SU-DHL-6 (cell line): ENCODE results near the gene PLXNA2.

Experiments used
- H2AFZ ChIP-seq: fragments of 200-600 bp; sonication (generic); 2 replicates; pipeline ENCODE4 v1.6.1; 2014; ENCODE audit warnings: low read depth, mild to moderate bottlenecking, moderate library complexity, mixed read lengths, antibody characterized with exemption, low read length; ENCODE audit not compliant: severe bottlenecking
- H3F3A ChIP-seq: fragments of 200-600 bp; shearing (Covaris generic); 2 replicates; pipeline ENCODE4 v1.6.0; 2016; ENCODE audit warnings: antibody characterized with exemption, mild to moderate bottlenecking; ENCODE audit not compliant: insufficient read depth
- H3K27ac ChIP-seq: fragments of 200-600 bp; sonication (generic); 2 replicates; pipeline ENCODE4 v1.5.1; 2016; ENCODE audit warnings: low read depth, mild to moderate bottlenecking, low read length, moderate library complexity, mixed read lengths
- H3K27me3 ChIP-seq: fragments of 200-600 bp; sonication (generic), shearing (Covaris generic); 2 replicates; pipeline ENCODE4 v1.6.0; 2014; ENCODE audit warnings: mild to moderate bottlenecking, low read length
- H3K36me3 ChIP-seq: fragments of 200-600 bp; sonication (generic); 2 replicates; pipeline ENCODE4 v1.6.1; 2014; ENCODE audit warnings: mild to moderate bottlenecking, low read length, mixed read lengths
- H3K4me2 ChIP-seq: fragments of 300-600, 200-600 bp; shearing (Covaris generic), sonication (generic); 2 replicates; pipeline ENCODE4 v1.6.0; 2014; ENCODE audit warnings: low read length, low read depth, mild to moderate bottlenecking; ENCODE audit not compliant: poor library complexity, severe bottlenecking
- H3K4me3 ChIP-seq: fragments of 200-600 bp; sonication (generic); 2 replicates; pipeline ENCODE4 v1.5.1; 2014; ENCODE audit warnings: antibody characterized with exemption, low read length, mild to moderate bottlenecking, mixed read lengths; ENCODE audit not compliant: insufficient read depth, poor library complexity, severe bottlenecking
- H3K79me2 ChIP-seq: fragments of 200-600 bp; sonication (generic); 2 replicates; pipeline ENCODE4 v1.6.1; 2014; ENCODE audit warnings: mild to moderate bottlenecking, low read length, moderate library complexity; ENCODE audit not compliant: insufficient read depth
- H3K9ac ChIP-seq: fragments of 200-600 bp; sonication (generic); 2 replicates; pipeline ENCODE4 v1.7.0; 2014; ENCODE audit warnings: mild to moderate bottlenecking, low read length
- H3K9me2 ChIP-seq: fragments of 200-600 bp; sonication (generic); replicated peaks from 2 replicates; pipeline ENCODE4 v1.6.1; 2014; ENCODE audit warnings: low read length; ENCODE audit not compliant: insufficient read depth
- H3K9me3 ChIP-seq: fragments of 200-600 bp; sonication (generic); 2 replicates; pipeline ENCODE4 v1.6.1; 2014; ENCODE audit warnings: low read length, mixed read lengths; ENCODE audit not compliant: insufficient read depth
- H4K20me1 ChIP-seq: fragments of 200-600 bp; sonication (generic); 2 replicates; pipeline ENCODE4 v1.6.1; 2014; ENCODE audit warnings: low read depth, mild to moderate bottlenecking, antibody characterized with exemption, low read length, moderate library complexity, mixed read lengths
- EZH2phosphoT487 ChIP-seq: fragments of 200-600 bp; sonication (generic), shearing (Covaris generic); conservative IDR thresholded peaks from 2 replicates; pipeline ENCODE4 v1.6.1; 2018; ENCODE audit warnings: mild to moderate bottlenecking, antibody characterized with exemption, low read length, moderate library complexity, mixed read lengths
- TF ChIP-seq, protein P1 (sequence below): fragments of 200-600 bp; sonication (generic); IDR thresholded peaks from one replicate; pipeline ENCODE4 v1.5.1; 2017; ENCODE audit warnings: antibody characterized with exemption, mild to moderate bottlenecking, low read length, moderate library complexity; ENCODE audit not compliant: insufficient read depth, poor library complexity, severe bottlenecking

The PLXNA2 gene

DNA sequence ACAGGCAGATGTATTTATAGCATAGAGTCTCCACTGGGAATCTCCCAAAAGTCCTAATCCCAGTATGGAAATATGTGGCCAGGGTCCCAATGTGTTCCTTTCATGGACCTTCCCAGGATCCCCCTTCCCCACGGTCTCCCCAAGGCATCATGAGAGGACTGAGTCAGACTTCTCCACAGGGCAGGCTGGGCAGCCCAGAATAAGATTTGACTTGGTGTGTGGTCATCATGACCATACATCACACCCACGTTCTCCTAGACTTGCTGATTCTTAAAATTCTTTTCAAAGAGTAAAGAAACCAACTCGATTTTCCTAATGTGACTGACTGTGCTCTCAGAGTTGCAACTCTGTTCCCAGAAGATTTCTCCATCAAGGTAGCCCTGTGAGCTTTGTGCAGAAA, 239.3 kb downstream of the PLXNA2 start:
- H3F3A ChIP-seq = no peaks in the 10 kb centered on the region
- no peak overlapping the region for H3K4me3 ChIP-seq
- no peaks in the 10 kb centered on the region for H3K27me3 ChIP-seq
- TF ChIP-seq, protein P1, sequence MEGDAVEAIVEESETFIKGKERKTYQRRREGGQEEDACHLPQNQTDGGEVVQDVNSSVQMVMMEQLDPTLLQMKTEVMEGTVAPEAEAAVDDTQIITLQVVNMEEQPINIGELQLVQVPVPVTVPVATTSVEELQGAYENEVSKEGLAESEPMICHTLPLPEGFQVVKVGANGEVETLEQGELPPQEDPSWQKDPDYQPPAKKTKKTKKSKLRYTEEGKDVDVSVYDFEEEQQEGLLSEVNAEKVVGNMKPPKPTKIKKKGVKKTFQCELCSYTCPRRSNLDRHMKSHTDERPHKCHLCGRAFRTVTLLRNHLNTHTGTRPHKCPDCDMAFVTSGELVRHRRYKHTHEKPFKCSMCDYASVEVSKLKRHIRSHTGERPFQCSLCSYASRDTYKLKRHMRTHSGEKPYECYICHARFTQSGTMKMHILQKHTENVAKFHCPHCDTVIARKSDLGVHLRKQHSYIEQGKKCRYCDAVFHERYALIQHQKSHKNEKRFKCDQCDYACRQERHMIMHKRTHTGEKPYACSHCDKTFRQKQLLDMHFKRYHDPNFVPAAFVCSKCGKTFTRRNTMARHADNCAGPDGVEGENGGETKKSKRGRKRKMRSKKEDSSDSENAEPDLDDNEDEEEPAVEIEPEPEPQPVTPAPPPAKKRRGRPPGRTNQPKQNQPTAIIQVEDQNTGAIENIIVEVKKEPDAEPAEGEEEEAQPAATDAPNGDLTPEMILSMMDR = no peak
- no peak for TF ChIP-seq EZH2phosphoT487
- no peak overlapping the region for H3K27ac ChIP-seq
- H2AFZ ChIP-seq = no peak overlapping the region
- H3K9me3 ChIP-seq = no peaks in the 10 kb centered on the region
- no peak overlapping the region for H3K9ac ChIP-seq
- no peaks in the 10 kb centered on the region for H3K9me2 ChIP-seq
- no peak overlapping the region for H3K4me2 ChIP-seq
- no peaks in the 10 kb centered on the region for H4K20me1 ChIP-seq
- no peaks in the 10 kb centered on the region for H3K79me2 ChIP-seq
- no peaks in the 10 kb centered on the region for H3K36me3 ChIP-seq

DNA sequence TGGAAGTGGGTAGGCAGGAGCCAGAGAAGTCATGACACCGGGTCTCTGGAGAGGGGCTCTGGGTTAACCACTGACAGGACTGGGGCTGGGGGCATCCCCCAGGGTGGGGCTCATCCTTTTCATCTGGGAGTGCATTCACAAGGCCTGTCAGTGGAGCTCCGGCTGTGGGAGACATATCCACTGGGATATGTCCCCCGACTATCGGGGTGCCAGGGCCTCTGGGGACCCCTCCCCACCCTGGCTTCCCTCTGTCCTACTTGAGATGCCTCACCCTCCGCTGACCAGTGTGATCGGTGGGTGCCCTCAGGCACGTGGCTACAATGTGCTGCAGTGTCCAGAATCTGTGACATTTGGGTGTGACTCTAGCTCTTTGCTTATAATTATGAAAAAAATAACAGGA, 240.9 kb downstream of the PLXNA2 start:
- H3F3A ChIP-seq = no peaks in the 10 kb centered on the region
- H3K4me3 ChIP-seq = no peak overlapping the region
- H3K36me3 ChIP-seq = no peaks in the 10 kb centered on the region
- no peaks in the 10 kb centered on the region for H3K9me2 ChIP-seq
- H3K79me2 ChIP-seq = no peaks in the 10 kb centered on the region
- H3K27me3 ChIP-seq = no peaks in the 10 kb centered on the region
- H3K9ac ChIP-seq = no peak overlapping the region
- no peaks in the 10 kb centered on the region for H4K20me1 ChIP-seq
- no peak overlapping the region for H2AFZ ChIP-seq
- no peak for TF ChIP-seq EZH2phosphoT487
- H3K4me2 ChIP-seq = no peak overlapping the region
- no peaks in the 10 kb centered on the region for H3K9me3 ChIP-seq
- H3K27ac ChIP-seq = no peak overlapping the region

DNA sequence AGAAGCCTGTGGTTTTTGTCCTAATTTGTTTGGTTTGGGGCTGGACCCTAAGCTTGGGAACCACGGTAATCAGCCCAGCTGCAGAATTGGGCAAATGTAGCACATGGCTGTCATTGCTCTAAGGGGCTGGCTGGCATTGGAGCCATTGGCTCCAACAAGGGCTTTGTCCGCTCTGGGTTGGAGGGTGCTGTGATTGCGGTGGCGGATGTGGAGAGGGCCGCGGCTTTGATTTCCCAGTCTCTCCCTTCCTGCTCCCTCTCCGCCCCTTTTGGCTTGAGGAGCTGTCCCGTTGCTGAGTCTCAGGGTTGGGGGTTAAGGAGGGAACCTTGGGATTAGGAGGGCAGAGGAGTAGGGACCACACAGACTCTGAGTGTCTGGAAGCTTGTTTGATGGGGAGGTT, 241.5 kb downstream of the PLXNA2 start:
- Histone ChIP-seq H3K9me3 (no peaks in the 10 kb centered on the region), H3K9ac (no peak overlapping the region), H3K36me3 (no peaks in the 10 kb centered on the region), H3K9me2 (no peaks in the 10 kb centered on the region), H3K27ac (no peak overlapping the region), H3K4me2 (no peak overlapping the region), H3F3A (no peaks in the 10 kb centered on the region), H4K20me1 (no peaks in the 10 kb centered on the region), H2AFZ (no peak overlapping the region), H3K4me3 (no peak overlapping the region), H3K27me3 (no peaks in the 10 kb centered on the region), H3K79me2 (no peaks in the 10 kb centered on the region)
- TF ChIP-seq, protein P1 = no peak
- TF ChIP-seq EZH2phosphoT487 = no peak

DNA sequence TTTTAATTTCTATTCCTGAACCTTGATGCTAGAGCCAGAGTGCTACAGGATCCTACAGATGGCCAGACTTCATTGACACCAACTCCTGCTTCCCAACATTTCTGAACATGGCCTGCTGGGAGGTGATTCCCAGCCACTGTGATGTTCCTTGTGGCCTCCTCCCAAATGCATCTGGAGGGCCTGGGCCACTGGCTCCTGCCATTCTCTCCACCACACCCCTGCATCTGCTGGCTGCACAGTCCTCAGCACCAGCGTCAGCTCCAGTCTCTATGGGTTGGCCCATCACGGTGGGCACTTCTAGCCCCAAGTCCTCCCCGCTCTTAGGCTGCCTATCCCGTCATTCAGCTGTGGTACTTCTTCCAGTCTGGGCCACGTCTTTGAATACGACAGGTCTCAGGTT, 242.1 kb downstream of the PLXNA2 start:
- no peaks in the 10 kb centered on the region for H3K36me3 ChIP-seq

More for the DNA sequence above, 242.1 kb downstream of the PLXNA2 start:
- Histone ChIP-seq H4K20me1 (no peaks in the 10 kb centered on the region), H3K9me2 (no peaks in the 10 kb centered on the region), H3K27me3 (no peaks in the 10 kb centered on the region), H3F3A (no peaks in the 10 kb centered on the region), H3K4me2 (no peak overlapping the region), H3K27ac (no peak overlapping the region), H2AFZ (no peak overlapping the region), H3K79me2 (no peaks in the 10 kb centered on the region), H3K9me3 (no peaks in the 10 kb centered on the region), H3K9ac (no peak overlapping the region), H3K4me3 (no peak overlapping the region)
- TF ChIP-seq EZH2phosphoT487 = no peak
- TF ChIP-seq, protein P1 = no peak
